ENCODE data around the gene SLC39A6.
"Not testable (repeated sequence)": the region's sequence is repeated elsewhere in the genome, so short reads cannot be mapped to it uniquely, and the experiment has no call there.

The SLC39A6 gene

DNA sequence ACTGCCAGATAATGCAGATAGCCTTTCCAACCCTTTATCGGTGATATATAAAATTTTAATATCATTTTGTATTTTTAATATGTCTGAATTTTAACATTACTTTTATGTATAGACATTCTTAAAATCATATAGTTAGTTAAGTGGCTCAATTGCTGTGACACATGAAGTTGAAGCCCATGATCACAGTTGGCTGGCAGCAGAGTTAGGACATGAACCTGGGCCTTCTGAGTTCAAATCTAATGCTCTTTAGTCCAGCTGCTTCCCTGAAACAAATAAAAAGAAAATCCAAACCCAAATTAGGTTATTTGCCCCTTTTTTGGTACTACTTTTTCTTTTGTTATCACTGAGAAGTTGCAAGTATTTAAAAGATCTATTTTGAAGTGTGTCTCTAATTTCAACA is 6.1 kb upstream of the SLC39A6 start:
- no peak for DNase-seq (ENCODE audit: low read depth in 3 of 3)

DNA sequence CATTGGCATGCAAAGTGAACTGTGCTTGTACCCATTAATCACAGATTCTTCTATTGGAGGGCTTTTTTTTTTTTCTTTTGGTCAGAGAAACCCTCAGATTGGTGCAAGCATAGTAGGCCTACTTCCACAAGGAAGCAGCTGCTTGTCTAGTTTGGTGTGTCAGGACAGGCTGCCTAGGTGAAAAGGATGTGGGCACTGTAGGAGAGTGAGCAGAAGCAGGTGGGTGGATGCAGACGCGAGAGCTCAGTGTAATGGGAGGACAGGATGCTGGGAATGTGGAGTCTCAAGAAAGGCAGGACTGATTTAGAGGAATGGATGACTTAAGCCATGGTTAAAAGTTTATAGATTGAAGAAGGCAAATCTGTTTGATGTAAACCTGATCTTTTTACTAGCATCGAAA is 3.6 kb upstream of the SLC39A6 start:
- DNase-seq (ENCODE audit: low read depth in 3 of 3): no peak

DNA sequence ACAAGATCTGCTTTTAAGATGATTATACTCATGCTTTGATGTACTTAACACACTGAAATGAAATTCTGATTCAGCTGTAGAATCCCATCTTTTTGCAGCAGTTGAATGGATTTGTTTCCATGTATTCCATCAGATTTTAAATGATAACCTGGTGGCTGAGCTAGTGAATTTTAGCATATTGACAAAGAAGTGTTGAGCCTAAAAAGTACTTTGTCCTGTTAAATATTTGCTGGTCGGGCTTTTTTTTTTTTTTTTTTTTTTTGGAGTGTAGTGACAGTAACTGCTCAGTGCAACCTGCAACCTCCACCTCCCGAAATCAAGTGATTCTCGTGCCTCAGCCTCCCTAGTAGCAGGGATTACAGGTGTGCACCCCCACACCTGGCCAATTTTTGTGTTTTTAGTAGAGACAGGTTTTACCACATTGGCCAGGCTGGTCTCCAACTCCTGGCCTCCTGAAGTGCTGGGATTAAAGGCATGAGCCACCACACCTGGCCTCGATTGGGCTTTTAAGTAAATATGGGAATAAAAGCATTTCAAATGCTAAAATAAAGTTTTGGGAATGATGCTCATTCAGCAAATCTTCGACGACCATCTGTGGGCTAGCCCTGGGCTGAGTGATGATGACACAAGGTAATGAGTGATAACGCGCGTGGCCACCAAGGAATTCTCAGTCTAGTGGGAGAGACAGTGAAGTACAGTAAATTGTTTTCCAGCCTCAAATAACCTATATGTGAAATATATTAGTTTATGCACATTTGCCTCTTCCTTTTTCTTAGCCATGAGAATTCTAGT is 2.7 kb upstream of the SLC39A6 start:
- DNase-seq (ENCODE audit: low read depth in 3 of 3): no peak

DNA sequence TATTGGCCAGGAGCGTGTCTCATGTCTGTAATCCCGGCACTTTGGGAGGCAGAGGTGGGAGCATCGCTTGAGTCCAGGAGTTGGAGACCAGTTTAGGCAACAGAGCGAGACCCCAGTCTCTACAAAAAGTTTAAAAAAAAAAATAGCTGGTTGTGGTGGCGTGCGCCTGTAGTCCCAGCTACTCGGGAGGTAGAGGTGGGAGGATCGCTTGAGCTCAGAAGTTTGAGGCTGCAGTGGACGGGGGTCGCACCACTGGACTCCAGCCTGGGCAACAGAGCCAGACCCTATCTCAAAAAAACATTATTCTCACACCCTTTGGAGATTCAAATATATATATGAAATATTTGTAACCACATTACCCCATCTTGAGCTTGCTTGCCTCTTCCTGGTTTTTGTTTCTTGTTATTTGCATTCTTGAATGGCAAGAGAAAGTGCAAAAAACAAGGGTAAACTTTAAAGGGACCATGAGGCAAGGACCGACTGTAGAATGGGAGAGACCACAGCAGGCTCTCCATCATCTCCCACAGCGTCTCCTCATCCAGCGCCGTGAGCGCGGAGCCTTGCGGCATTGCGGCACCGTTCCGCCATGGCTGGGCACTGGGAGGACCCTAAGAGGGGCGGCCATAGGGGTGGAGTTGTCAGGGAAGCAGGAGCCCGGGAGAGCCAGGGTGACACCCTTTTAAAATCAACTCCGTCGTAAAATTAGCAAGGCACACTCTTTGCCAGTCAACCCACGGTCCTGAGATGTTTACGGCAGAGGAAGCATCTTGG is 1.9 kb upstream of the SLC39A6 start:
- DNase-seq (ENCODE audit: low read depth in 3 of 3): no peak

DNA sequence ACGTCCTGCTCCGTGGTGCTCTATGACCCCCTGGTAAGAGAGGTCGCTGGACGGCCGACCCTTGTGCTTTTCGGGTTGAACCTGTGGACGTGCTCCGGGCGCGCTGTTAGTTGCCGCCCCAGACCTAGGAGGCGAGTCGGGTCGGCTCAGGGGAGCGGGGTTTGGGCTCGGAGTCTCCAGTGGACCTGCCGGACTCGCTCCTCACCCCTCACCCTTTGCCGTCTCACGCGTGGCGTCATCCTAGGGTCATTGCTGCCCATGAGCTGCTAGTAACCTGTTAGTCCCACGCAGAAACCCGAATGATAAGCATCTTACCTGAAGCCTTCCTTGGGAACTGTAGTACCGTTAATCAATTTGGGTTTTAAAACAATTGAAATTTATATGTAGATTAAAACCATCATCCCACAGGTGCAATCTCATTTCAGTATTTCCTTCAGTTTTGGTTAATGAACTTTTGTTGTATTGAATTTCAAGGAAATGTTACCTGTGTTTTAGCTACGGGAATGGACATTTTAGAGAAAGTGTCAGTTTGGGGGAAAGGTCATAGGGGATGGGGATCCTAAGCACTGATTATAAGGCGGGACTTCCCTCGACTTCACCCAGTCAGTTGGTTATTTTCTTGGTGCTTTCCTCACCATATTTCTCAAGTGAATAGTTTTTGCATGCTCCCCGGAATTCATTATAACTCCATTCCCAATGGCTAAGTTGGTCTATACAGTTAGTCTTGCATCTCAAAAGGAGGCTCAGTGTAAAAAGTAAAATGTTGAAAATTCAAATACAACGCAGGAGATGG is 1.1 kb upstream of the SLC39A6 start:
- DNase-seq (ENCODE audit: low read depth in 3 of 3): no peak

DNA sequence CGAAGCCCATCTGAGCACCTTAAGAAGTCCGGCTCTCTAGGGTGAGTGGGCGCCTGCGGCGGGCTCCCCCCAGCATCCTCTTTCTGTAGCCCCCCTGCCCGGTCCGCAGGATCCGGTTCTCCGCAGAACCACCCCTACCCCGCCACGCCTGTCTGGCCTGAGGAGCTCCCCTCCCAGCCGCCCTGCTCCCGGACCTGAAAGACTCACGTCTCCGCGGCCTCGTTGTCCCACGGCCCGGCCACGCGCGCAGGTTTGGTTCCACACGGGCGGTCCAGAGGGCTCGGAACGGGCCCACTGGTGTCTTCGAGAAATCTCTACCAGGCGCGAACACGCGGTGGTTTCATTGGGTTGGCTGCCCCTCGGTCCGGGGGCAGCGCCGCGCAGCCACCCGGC is 237 bp downstream of the SLC39A6 start:
- no peak for DNase-seq (ENCODE audit: low read depth in 3 of 3)

DNA sequence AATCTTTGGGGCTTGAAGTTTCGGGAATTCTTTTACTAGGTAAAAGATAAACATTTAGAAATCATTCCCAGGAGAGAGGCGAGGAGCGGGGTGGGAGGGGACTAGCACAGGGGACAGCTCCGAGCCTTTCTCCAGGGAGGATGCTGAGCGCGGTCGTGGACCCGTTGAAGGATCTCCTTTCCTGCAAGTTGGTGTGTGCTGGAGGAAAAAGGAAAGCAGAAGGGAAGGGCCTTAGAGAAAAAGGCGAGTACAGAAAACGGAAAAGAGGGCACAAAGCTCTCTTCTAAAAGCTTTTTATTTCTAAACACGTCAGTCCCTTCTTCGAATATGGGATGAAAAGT is 640 bp downstream of the SLC39A6 start:
- no peak for DNase-seq (ENCODE audit: low read depth in 3 of 3)

DNA sequence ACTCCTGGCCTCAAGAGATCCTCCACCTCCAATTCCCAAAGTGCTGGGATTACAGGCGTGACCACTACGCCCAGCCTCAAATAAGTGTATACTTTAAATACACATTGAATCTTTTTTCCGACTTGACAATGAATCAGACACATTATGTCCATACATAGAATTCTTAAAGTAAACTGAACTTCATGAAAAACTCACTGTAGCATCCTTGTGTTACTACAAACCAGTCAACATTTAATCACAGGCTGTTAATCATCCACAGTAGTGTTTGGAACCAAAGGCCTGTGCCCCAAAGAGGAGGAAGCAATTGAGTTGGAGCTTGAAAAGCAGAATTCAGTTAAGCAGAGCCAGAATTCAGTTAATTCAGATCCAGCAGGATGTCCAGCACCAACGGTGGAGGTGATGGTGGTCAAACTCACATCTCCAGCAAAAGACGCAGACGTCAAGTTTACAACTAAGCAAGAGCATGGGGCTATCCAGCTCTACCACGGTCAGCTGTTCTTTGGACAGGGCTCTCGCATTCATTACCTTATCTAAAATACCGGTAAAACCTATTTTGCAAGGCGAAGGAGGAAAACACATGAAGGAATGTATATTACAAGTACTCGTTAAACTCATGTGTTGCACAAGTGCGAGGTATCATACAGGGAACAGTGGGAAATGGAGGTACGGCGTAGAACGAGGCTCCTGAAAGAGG is 1.2 kb downstream of the SLC39A6 start:
- DNase-seq (ENCODE audit: low read depth in 3 of 3): no peak

DNA sequence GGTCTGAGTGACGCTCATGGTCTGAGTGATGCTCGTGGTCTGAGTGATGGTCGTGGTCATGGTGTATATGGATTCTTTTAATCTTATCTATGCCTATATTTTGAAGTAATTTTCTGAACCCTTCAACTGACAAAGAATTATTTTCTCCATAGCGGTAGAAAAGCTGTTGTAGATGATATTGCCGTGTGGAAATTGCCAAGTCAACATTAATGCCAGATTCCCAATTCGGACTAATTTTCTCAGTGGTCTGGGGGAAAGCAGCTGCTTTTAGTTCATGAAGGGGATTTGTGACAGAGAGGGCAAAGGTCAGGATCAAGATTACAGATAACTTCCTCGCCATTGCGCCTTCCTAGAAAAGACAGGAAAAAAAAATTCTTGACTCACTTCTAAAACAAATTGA is 2.5 kb downstream of the SLC39A6 start:
- DNase-seq (ENCODE audit: low read depth in 3 of 3): no peak

DNA sequence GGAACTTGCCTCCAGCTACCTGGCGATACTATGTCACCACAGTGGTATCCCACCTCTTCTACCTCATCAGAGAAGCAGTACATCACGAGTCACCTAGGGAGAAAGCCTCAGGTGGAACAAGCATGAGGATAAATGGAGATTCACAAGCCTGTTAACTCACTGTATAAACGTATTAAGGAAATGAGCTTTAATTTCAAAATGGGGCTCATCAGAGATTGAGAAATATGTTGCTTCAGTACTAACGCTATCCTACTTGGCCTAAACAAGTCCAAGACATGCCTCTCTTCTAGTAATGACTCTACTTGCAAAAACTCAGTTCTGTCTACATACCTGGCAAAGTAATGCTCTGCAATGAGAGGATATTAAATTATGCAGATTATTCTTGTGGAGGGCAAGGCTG is 4.3 kb downstream of the SLC39A6 start:
- no peak for DNase-seq (ENCODE audit: low read depth in 3 of 3)

DNA sequence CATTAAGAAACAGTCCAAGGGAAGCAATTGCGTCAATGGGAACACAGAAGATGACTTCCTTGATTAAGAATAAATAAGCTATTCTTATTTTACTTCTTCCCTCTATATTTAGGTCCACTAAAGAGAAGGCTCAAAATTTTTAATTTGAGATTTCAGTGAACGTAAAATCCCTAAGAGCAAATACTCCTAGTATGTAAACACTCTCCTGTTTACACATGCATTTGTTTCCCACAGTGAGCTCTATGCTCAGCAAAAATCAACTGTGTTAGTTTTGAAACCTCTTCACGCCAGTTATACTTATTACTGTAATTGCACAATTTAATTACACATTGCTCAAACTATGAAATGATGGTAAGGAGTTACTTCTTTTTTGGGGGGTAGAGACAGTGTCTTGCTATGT is 8.8 kb downstream of the SLC39A6 start:
- no peak for DNase-seq (ENCODE audit: low read depth in 3 of 3)

DNA sequence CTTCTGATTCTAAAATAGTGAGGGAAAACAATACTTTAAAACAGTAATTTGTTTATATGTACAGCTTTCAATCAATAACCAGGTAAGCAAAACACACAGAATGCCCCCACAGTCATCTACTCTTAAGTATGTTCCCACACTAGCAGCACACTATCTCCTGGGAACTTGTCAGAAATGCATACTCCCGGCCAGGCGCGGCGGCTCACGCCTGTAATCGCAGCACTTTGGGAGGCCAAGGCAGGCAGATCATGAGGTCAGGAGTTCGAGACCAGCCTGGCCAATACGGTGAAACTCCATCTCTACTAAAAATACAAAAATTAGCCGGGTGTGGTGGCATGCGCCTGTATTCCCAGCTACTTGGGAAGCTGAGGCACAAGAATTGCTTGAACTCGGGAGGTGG is 12.4 kb downstream of the SLC39A6 start:
- not testable (repeated sequence) for DNase-seq (ENCODE audit: low read depth in 3 of 3)

DNA sequence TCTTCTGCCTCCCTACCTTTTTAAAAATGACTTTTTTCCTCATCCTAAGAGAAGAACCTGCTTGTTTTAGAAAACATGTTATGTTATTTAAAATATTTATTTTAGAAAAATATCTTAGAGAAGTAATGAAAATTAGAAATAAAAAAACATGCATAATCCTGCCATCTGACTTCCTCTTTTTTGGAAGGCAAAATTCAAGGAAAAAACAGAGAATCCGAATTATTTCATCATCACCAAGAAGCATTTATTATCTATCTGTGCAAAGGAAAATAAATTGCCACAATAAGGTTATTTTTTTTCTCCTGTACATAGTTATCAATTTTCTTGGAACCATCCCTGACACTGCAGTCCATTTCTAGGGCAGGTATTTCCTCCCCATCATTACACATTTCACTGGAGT is 14.4 kb downstream of the SLC39A6 start:
- DNase-seq (ENCODE audit: low read depth in 3 of 3): no peak

DNA sequence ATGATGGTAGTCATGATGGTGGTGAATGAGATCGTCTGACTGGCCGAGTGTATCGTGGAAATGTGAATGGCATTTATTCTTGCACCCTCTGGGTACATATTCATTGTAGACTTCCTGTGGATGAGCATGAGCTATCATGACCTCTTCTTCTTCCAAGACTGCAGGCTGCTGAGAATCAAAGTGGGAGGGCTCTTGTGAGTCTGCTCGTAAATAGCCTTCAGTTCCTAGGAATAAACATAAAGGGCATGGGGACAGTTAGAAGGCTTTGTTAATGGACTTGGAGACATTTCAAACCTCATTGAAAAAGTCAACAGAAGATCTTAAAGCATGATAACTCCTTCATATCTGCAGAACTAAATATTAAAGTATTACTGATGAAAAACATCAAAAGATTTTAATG is 14.9 kb downstream of the SLC39A6 start:
- DNase-seq (ENCODE audit: low read depth in 3 of 3): no peak

DNA sequence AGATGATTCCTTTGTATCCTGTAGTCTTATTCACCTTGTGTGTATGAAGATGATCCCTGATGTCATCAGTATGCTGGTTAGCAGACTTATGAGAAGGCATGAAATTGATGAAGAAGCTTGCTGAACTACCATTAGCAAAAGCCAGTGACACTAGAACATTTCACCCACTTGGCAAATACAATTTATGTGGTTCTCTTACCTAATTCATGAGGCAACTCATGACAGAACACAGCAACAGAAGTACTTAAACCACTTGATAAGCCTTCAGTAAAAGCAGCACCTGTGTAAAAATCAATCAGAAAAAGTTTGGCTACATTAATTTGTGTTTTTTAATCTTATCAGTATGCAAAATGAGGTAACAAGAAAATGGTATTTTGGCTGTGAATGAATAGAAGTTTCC is 16.8 kb downstream of the SLC39A6 start:
- no peak for DNase-seq (ENCODE audit: low read depth in 3 of 3)

DNA sequence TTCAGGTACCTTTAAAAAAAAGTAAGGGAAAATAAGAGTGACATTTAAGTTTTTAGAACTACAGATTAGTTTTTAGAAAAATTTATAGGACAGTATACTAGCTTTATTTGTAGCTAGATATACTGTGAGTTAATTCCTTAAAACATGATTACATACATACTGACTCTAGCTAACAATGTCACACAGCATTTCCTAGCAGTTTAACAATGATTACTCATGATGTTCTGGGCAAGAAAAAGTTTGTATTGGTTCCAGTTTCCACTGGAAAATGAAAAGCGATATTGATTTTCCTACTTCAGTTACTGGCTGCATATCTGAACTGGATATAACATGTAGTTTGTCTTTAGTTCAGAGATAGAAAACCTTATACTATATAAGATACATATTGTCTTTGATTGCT is 19.4 kb downstream of the SLC39A6 start:
- DNase-seq (ENCODE audit: low read depth in 3 of 3): no peak

DNA sequence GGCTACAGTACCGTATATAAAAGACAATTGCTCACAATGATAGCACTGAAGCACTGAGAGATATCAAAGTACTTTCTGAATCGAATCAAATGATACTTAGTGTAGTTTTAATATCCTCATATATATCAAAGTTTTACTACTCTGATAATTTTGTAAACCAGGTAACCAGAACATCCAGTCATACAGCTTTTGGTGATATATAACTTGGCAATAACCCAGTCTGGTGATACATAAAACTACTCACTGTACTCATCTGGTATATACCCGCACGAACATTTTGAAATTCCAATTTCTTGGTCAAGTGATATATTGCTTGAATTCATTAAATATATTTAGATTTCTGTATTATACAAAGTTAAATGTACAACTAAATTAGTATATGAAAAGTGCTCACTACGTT is 20.5 kb downstream of the SLC39A6 start:
- DNase-seq (ENCODE audit: low read depth in 3 of 3): no peak

DNA sequence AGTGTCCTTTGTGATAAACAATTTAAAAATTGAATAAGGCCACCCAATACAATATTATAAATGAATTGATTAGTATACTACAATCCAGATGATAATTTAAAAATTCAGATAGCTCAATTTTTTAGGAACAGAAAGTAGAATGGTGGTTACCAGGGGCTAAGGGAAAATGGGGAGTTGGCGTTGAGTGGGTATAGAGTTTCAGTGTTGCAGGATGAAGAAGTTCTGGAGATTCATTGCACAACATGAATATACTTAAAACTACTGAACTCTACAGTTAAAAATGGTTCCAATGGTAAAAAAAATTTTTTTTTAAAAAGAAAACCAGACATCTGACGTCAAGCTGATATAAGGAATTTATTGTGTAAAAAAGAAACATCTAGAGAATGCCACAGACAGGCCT is 20.9 kb downstream of the SLC39A6 start:
- DNase-seq (ENCODE audit: low read depth in 3 of 3): no peak

DNA sequence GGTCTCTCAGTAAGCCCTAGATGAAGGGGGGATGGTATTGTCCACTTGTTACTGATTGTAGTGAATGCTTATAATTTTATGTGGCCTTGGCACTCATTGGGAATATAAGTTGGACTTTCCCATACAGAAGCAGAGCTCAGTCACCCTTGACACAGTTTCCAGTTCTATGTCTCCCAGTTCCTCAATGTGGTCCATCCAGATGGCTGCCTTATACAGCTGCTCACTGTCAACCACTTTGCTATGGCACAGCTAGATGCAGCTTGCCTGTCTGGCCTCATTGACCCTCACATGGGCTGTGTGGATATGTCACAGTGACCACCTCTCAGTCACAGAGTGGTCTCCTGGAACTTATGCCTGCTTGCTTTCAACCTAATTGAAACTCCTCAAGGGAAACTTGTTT is 21.7 kb downstream of the SLC39A6 start:
- DNase-seq (ENCODE audit: low read depth in 3 of 3): no peak

DNA sequence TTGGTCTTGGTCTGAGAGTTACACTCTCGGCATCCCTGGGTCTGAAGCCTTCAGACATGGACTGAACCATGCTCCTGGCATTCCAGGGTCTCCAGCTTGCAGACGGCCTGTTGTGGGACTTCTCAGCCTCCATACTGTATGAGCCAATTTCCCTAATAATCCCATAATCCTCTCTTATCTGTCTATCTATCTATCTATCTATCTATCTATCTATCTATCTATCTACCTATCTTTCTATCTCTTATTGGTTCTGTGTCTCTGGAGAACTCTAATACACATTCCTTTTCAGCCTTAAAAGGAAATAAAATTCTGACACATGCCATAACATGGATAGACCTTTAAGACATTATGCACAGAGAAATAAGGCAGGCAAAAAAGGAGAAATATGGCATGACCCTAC is 24.4 kb downstream of the SLC39A6 start:
- DNase-seq (ENCODE audit: low read depth in 3 of 3): no peak

DNA sequence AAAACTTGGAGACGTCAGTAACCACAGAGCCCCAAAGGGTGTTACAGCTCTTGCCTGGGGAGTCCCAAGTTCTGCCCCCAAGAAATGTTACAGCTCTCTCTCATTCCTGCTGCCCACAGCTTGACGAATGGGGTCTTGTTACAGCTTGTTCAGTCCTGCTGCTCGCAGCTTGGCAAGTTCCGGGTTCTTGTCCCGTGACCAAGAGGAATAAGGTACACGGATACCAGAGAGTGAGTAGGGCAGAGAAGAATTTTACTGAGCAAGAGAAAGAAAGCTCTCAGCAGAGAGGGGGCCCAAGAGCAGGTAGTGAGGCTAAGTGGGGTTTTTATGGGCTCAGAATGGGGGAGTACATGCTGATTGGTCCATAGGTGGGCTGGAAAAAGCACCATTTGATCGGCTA is 27.2 kb downstream of the SLC39A6 start:
- DNase-seq (ENCODE audit: low read depth in 3 of 3): no peak

DNA sequence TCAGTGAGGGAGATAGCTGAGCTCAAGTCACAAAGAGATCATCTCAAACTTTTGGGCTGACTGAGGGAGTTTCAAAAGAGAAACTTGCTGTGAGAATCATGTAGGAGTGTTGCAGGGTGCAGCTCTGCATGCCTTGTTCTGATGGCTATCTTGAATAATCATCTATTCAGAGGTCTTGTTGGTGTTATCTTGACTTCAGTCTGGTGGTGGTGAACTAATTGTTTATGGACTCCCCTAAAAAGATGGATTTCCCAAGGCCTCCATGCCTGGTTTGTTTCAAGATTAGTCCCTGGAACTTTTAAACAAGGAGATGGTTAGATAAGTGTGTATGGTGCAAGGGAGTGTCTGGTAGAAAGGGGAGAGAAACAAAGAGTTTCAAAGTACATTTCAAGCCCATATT is 29.8 kb downstream of the SLC39A6 start:
- no peak for DNase-seq (ENCODE audit: low read depth in 3 of 3)

Data from stimulated activated CD4-positive, alpha-beta T cell treated with anti-CD3 and anti-CD28 coated beads, TNF-alpha, amount 100 ng/mL, for 24 hours (primary cell).